Gastrocnemius medialis (tissue), 4 donors: ENCODE measurements around the gene PLXDC2. TPM values are rescaled to one million over a fixed set of nuclear protein-coding genes. Genes with fewer than 3 reads are reported as not detected.
A peak's percentile ranks its signal among the peaks of the same experiment; 100 is the strongest.

ENCODE experiments used
- ATAC-seq, 2 donors: fragments of 150-250 bp; one replicate each; pipeline ENCODE4 v1.9.1; 2016
- DNase-seq, 2 donors: peaks; one replicate each; pipeline ENCODE4 v3.0.0-alpha.2; 2019
- H3K27ac ChIP-seq, 4 donors: fragments of 200-600 bp; sonication (generic); 1 replicate in 1 of 4; 2 replicates in 3 of 4; pipeline ENCODE4 v1.5.1; 2016 to 2018; ENCODE audit warnings: mild to moderate bottlenecking in 2 of 4, moderate library complexity in 1 of 4
- H3K27me3 ChIP-seq, 3 donors: fragments of 200-600 bp; sonication (generic) in 2 of 3; 1 replicate in 1 of 3; 2 replicates in 2 of 3; pipeline versions ENCODE4 v1.5.1 to v1.6.0; 2016 to 2019; ENCODE audit warnings: mild to moderate bottlenecking in 1 of 3, moderate library complexity in 1 of 3
- H3K36me3 ChIP-seq, 2 donors: fragments of 200-600 bp; sonication (generic) in 1 of 2; one replicate each; pipeline ENCODE4 v1.5.1; 2017 to 2018
- H3K4me1 ChIP-seq, 2 donors: fragments of 200-600 bp; sonication (generic) in 1 of 2; one replicate each; pipeline ENCODE4 v1.5.1; 2016 to 2017; ENCODE audit warnings: mild to moderate bottlenecking in 2 of 2
- H3K4me3 ChIP-seq, 4 donors: fragments of 200-600 bp; sonication (generic) in 3 of 4; 1 replicate in 1 of 4; 2 replicates in 3 of 4; pipeline ENCODE4 v1.5.1; 2016 to 2019; ENCODE audit warnings: mild to moderate bottlenecking in 2 of 4
- H3K9me3 ChIP-seq, 3 donors: fragments of 200-600 bp; sonication (generic) in 2 of 3; 1 replicate in 1 of 3; 2 replicates in 2 of 3; pipeline ENCODE4 v1.5.1; 2016 to 2019
- CTCF ChIP-seq, 5 experiments: fragments of 450-650 bp in 3 of 5; fragments of 200-600 bp in 2 of 5; sonication (generic) in 2 of 5; IDR thresholded peaks in 4 of 5; conservative IDR thresholded peaks in 1 of 5; 1 replicate in 4 of 5; 2 replicates in 1 of 5; pipeline ENCODE4 v1.5.1; 2016 to 2019; ENCODE audit warnings: antibody characterized with exemption in 5 of 5, mild to moderate bottlenecking in 3 of 5, moderate library complexity in 3 of 5
- POLR2A ChIP-seq, 2 donors: fragments of 450-650 bp; IDR thresholded peaks; one replicate each; pipeline ENCODE4 v1.6.1; 2017; ENCODE audit warnings: antibody characterized with exemption in 2 of 2, mild to moderate bottlenecking in 2 of 2, moderate library complexity in 2 of 2
- in situ Hi-C, 4 donors: fragments of 200-750 bp; cut with MboI; loops; one replicate each; pipeline versions ENCODE4 v1.15.0 to v1.8.0; 2017; ENCODE audit warnings: low sequenced_read_pairs in 4 of 4
- intact Hi-C: fragments of 100-400 bp; cut with DNase I; formaldehyde crosslinking; loops from one replicate; pipeline ENCODE4 v1.15.1; 2023; ENCODE audit warnings: low total_unique reads
- total RNA-seq, 4 donors: library from RNA; depleted of rRNA; stranded (reverse); fragments of >200 nt; gene quantifications; one replicate each; pipeline versions ENCODE4 v1.1.0 to v1.2.3, GENCODE V29; 2016

PLXDC2 gene
- total RNA-seq, 4 donors from 2014 or later: 13.9 to 19.6 (median 15.0) TPM

GRCh38 chr10:19874190-19874589 lies 58.0 kb downstream of the PLXDC2 start:
- ATAC-seq (no peak), DNase-seq (no peak)
- H3K9me3 ChIP-seq: no peaks in the 10 kb centered on the region
- peak overlapping the region in 2 of 4 donors; percentile 14 to 43 for H3K27ac ChIP-seq
- peaks cover 0 to 15% of the 10 kb centered on the region in 2 donors for H3K4me1 ChIP-seq
- intact Hi-C loops: no loop called here
- in situ Hi-C loops: no loop called here
- no peak overlapping the region for H3K4me3 ChIP-seq
- no peaks in the 10 kb centered on the region for H3K36me3 ChIP-seq
- no peaks in the 10 kb centered on the region for H3K27me3 ChIP-seq
- TF ChIP-seq POLR2A (IDR thresholded peaks at IDR 0.05) (no peak), CTCF (IDR thresholded peaks at IDR 0.05 in 4 of 5, conservative IDR thresholded peaks at IDR 0.05 in 1 of 5) (no peak)

- Histone ChIP-seq H3K4me3 (no peak overlapping the region), H3K27me3 (no peaks in the 10 kb centered on the region), H3K36me3 (no peaks in the 10 kb centered on the region), H3K4me1 (peaks cover 0 to 15% of the 10 kb centered on the region in 2 donors), H3K27ac (no peak overlapping the region), H3K9me3 (no peaks in the 10 kb centered on the region)
- in situ Hi-C loops (no loop called here), intact Hi-C loops (no loop called here)
- no peak for TF ChIP-seq CTCF (IDR thresholded peaks at IDR 0.05 in 4 of 5, conservative IDR thresholded peaks at IDR 0.05 in 1 of 5)
- no peak for TF ChIP-seq POLR2A (IDR thresholded peaks at IDR 0.05)
- peak in 1 of 2 donors; percentile 63 for ATAC-seq
- DNase-seq: no peak
These were observed 58.6 kb downstream of the PLXDC2 start for GRCh38 chr10:19874791-19875190.

- Histone ChIP-seq H3K36me3 (no peaks in the 10 kb centered on the region), H3K4me3 (no peak overlapping the region), H3K27me3 (no peaks in the 10 kb centered on the region), H3K4me1 (peaks cover 0 to 15% of the 10 kb centered on the region in 2 donors), H3K27ac (no peak overlapping the region), H3K9me3 (no peaks in the 10 kb centered on the region)
- in situ Hi-C loops (no loop called here), intact Hi-C loops (no loop called here)
- ATAC-seq (no peak), DNase-seq (no peak)
- TF ChIP-seq CTCF (IDR thresholded peaks at IDR 0.05 in 4 of 5, conservative IDR thresholded peaks at IDR 0.05 in 1 of 5) (no peak), POLR2A (IDR thresholded peaks at IDR 0.05) (no peak)
These were observed 60.3 kb downstream of the PLXDC2 start for GRCh38 chr10:19876570-19876969.

- Histone ChIP-seq H3K36me3 (no peaks in the 10 kb centered on the region), H3K27ac (no peak overlapping the region), H3K4me3 (no peak overlapping the region), H3K9me3 (no peaks in the 10 kb centered on the region), H3K27me3 (no peaks in the 10 kb centered on the region), H3K4me1 (peaks cover 0 to 15% of the 10 kb centered on the region in 2 donors)
- in situ Hi-C loops (no loop called here), intact Hi-C loops (no loop called here)
- no peak for ATAC-seq
- DNase-seq: no peak
- TF ChIP-seq POLR2A (IDR thresholded peaks at IDR 0.05): no peak
- TF ChIP-seq CTCF (IDR thresholded peaks at IDR 0.05 in 4 of 5, conservative IDR thresholded peaks at IDR 0.05 in 1 of 5): no peak
These were observed 61.4 kb downstream of the PLXDC2 start for GRCh38 chr10:19877466-19878255.
